ENCODE results near the gene ZACN.
"Not testable (repeated sequence)": the region's sequence is repeated elsewhere in the genome, so short reads cannot be mapped to it uniquely, and the experiment has no call there.

Gene ZACN

DNA sequence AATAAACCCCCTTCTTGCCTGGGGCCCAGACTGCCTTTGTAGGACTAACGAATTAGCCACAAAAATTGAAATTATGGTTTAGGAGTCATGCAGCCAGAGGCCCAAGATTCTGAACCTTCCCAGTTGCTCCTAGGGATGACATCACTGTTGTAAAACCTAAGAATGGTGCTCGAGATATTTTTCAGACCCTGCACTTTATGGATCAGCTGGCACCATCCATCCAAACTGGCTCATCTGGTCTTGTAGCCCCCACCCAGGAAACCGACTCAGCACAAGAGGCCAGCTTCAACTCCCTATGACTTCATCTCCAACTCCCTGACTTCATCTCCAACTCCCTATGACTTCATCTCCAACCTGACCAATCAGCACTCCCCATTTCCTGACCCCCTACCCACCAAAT is 40.9 kb upstream of the ZACN start:
- TF ChIP-seq, protein P1, sequence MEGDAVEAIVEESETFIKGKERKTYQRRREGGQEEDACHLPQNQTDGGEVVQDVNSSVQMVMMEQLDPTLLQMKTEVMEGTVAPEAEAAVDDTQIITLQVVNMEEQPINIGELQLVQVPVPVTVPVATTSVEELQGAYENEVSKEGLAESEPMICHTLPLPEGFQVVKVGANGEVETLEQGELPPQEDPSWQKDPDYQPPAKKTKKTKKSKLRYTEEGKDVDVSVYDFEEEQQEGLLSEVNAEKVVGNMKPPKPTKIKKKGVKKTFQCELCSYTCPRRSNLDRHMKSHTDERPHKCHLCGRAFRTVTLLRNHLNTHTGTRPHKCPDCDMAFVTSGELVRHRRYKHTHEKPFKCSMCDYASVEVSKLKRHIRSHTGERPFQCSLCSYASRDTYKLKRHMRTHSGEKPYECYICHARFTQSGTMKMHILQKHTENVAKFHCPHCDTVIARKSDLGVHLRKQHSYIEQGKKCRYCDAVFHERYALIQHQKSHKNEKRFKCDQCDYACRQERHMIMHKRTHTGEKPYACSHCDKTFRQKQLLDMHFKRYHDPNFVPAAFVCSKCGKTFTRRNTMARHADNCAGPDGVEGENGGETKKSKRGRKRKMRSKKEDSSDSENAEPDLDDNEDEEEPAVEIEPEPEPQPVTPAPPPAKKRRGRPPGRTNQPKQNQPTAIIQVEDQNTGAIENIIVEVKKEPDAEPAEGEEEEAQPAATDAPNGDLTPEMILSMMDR (IDR thresholded peaks at IDR 0.05) = no peak
- H3K4me3 ChIP-seq = no peak overlapping the region
- no peak overlapping the region for H3K27ac ChIP-seq
- DNase-seq (ENCODE audit: low spot score) = no peak

DNA sequence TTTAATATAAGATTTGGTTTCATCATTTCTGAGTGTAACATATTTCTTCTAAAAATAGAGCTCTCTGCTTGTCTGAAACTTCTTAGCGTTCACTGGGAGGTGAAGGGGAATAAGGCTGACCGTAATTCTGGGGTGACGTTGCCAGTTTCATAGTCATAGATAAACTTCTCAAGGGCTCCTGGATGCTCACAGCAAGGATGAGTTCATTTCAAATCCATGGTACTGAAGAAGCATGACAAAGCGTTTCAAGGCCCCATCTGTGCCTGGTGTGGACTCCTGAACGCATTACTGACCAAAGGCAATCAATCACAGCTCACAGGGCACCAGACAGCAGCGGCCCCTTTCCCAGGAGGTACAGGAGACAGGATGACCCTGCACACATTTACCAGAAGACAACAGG is 39.9 kb upstream of the ZACN start:
- no peak for DNase-seq (ENCODE audit: low spot score)
- no peak overlapping the region for H3K27ac ChIP-seq
- H3K4me3 ChIP-seq = no peak overlapping the region
- TF ChIP-seq, protein P1 (IDR thresholded peaks at IDR 0.05) = no peak

DNA sequence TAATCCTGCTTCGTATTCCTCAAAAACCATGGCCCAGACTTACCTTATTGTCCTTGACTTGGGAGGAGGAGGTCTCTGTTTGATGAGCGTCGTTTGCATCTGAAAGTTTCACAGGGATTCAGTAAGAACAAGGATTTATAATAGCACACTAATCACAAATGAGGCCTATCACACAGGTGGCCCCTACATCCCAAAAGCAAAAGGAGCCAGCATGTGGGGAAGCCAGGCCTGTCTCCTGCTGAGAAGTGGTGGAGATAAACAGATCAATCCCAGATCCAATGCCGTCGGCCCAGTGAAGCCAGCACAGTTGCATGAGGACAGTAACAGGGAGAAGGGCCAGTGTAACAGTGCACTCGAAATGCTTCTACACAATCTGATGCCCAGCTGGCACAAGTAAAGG is 38.6 kb upstream of the ZACN start:
- DNase-seq (ENCODE audit: low spot score) = no peak
- TF ChIP-seq, protein P1 (IDR thresholded peaks at IDR 0.05) = no peak
- H3K4me3 ChIP-seq = no peak overlapping the region
- no peak overlapping the region for H3K27ac ChIP-seq

DNA sequence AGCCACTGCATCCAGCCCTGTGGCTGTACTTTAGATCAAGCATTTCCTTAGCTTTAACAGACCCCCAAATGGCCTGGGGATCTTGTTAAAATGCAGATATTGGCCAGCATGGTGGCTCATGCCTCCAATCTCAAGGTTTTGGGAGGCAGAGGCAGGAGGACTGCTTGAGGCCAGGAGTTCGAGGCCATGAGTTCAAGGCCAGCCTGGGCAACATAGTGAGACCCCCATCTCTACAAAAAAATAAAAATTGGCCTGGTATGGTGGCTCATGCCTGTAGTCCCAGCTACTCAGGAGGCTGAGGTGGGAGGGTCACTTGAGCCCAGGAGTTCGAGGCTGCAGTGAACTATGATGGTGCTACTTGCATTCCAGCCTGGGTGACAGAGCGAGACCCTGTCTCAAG is 36.1 kb upstream of the ZACN start:
- not testable (repeated sequence) for H3K4me3 ChIP-seq; H3K27ac ChIP-seq; DNase-seq (ENCODE audit: low spot score)

DNA sequence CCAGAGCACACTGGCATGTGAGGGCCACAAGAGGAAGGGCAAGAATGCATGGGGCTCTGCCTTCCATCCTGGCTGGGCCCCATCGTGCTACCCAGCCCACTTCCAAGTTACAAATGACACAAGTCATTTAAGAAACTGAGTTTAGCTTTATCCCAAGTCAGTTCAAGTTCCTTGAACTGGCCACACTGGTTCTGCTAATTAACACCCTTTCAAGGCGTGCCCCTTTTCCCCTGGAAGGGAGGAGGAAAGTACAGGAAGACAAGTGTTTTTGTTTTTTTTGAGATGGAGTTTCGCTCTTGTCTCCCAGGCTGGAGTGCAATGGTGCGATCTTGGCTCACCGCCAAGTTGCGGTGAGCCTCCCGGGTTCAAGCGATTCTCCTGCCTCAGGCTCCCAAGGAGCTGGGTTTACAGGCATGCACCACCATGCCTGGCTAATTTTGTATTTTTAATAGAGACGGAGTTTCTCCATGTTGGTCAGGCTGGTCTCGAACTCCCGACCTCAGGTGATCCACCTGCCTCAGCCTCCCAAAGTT is 34.4 kb upstream of the ZACN start:
- not testable (repeated sequence) for H3K4me3 ChIP-seq; DNase-seq (ENCODE audit: low spot score); H3K27ac ChIP-seq

DNA sequence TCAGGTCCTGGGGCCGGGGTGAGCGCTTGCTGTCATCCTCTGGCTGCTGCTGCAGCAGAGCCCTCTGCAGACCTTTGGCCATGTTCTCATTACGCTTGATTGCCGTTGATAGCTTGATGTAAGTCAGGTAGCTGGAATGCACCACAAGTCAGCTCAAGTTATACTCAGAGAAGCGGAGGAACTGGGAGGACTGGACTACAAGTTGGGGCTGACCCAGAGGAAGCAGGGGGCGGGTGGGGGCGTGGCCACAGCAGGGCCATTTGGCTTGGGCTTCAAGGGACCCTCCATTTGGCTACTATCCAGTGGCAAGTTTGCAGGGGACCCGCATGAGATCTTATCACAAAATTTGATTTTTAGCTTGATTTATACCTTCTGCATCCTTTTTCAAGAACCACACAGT is 32.9 kb upstream of the ZACN start:
- Histone ChIP-seq H3K27ac (no peak overlapping the region), H3K4me3 (no peak overlapping the region)
- DNase-seq (ENCODE audit: low spot score) = no peak
- TF ChIP-seq, protein P1 (IDR thresholded peaks at IDR 0.05) = no peak

DNA sequence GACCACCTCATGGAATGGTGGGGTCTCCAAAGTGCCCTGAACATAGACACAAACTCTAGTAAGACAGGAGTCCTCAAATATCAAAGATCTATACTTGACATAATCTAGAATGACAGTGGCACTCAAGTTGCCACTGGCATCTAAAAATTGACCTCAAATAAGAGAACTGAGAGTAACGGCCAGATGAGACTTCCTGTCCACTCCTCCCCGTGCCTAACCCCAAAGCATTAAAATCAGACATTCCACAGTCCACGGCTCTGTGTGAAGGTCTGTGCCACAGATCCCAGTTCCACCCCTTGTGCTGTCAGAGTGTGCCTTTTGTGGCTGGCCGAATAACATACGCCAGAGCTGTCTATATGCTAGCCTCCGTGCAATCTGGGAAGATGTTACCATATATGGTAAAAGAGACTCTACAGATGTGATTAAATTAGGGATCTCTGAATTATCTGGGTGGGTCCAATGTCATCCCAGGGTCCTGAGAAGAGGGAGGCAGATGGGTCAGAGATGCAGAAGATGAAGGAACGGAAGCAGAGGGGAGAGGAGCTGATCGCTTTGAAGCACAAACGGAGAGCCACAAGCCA is 30.9 kb upstream of the ZACN start:
- H3K4me3 ChIP-seq = no peak overlapping the region
- DNase-seq (ENCODE audit: low spot score) = no peak
- no peak overlapping the region for H3K27ac ChIP-seq
- TF ChIP-seq, protein P1 (IDR thresholded peaks at IDR 0.05) = no peak

DNA sequence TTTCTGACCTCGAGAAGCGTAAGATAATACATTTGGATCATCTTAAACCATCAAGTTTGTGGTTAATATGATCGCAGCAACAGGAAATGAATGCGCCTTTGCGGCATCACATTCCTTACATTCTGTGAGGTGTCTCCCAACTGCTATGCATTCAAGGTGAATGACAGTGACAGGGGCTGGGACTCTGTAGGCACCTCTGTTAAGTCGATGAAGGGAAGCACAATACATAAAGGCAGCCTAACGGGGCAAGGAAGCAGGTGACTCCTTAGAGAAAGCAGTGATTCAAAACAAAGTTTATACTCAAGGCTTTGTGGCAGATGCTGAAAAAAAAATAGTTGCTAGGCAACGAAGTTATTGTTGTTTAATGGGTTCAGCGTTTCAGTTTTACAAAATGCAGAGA is 30.3 kb upstream of the ZACN start:
- Histone ChIP-seq H3K4me3 (no peak overlapping the region), H3K27ac (no peak overlapping the region)
- TF ChIP-seq, protein P1 (IDR thresholded peaks at IDR 0.05) = no peak
- no peak for DNase-seq (ENCODE audit: low spot score)
